ENCODE data around the gene ATP1A1. TPM values are rescaled to one million over a fixed set of nuclear protein-coding genes. Genes with fewer than 3 reads are reported as not detected.

ATP1A1 gene
- total and polyA plus RNA-seq, 9 of the 15 experiments (the other 6 are each of a cell fraction or from before 2014, with no cell fraction given) = 99.3 to 513 (median 234) TPM

DNA sequence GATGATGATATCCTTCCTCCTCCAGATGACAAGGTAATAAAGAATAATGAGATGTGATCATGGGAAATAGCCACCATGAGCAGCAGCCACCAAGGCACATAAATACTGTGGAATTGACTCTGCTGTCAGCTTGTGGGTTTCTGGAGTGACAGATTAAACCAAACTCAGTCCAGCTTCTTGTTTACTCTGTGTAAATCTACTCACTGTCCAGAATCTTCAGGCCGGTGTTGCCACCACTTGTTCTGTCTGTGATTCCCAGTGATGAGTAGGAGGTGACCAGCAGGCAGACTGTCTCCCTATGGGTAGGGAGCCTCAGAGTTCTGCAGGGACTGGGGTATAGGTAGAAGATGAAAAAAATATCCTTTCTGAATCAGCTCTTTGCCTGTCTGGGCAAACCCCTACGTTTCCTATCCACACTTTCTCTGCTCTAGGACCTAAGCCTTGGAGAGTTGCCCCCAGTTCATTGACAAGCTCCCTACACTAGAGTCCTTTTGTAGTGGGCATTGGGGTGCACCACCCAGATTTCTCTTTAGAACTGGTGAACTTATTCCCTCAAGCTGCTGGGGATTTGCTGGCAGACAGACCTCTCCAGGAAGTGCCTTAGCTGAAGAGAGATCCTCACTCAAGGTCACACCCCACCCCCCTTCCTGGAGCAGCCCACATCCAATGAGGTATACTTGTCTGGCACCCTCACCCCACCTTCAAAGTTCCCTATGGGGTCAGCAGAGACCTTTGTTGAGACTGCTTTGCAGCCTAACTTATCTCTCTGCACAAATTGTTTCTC, 47.6 kb downstream of the ATP1A1 start (continued):
- TF ChIP-seq CGGBP1 (CRISPR knock-in tag; IDR thresholded peaks at IDR 0.05) (no peak), TBL1XR1 (IDR thresholded peaks at IDR 0.05; ENCODE audit: low read length in 2 of 2) (peak in 1 of 2 experiments; percentile 89; a peak in 2 of 4 replicates), RBBP5 (IDR thresholded peaks at IDR 0.05; ENCODE audit: borderline replicate concordance, insufficient read depth, low read length, poor library complexity, severe bottlenecking) (no peak), CBFA2T3 (IDR thresholded peaks at IDR 0.05) (peak; percentile 94), EZH2 (IDR thresholded peaks at IDR 0.05; ENCODE audit: borderline replicate concordance, low read depth, low read length) (no peak), RBM34 (IDR thresholded peaks at IDR 0.05; ENCODE audit: borderline replicate concordance, insufficient read depth, low read length) (no peak), MTA3 (IDR thresholded peaks at IDR 0.05; ENCODE audit: borderline replicate concordance) (no peak), TRIM28 (IDR thresholded peaks at IDR 0.05) (0 out of 2 replicates have a peak, but pooled peaks have one; percentile 14), ZKSCAN1 (IDR thresholded peaks at IDR 0.05; ENCODE audit: low read depth, low read length) (no peak), ARID3A (IDR thresholded peaks at IDR 0.05; ENCODE audit: borderline replicate concordance, low read depth, low read length) (peak; percentile 64; the same call in 1 of the 2 replicates), MBD2 (IDR thresholded peaks at IDR 0.05; ENCODE audit: borderline replicate concordance, low read depth) (peak; percentile 43; the same call in 1 of the 2 replicates), ZNF766 (CRISPR knock-in tag; conservative IDR thresholded peaks at IDR 0.05) (0 out of 2 replicates have a peak, but pooled peaks have one; percentile 44), TCF3 (CRISPR knock-in tag; IDR thresholded peaks at IDR 0.05) (peak; percentile 95), NCOA4 (IDR thresholded peaks at IDR 0.05; ENCODE audit: partially characterized antibody) (no peak), HNRNPH1 (optimal IDR thresholded peaks at IDR 0.05; ENCODE audit: low read depth, low read length) (no peak), ZBTB17 (CRISPR knock-in tag; IDR thresholded peaks at IDR 0.05) (no peak), PPARD (CRISPR knock-in tag; IDR thresholded peaks at IDR 0.05) (no peak), HSF4 (CRISPR knock-in tag; IDR thresholded peaks at IDR 0.05; ENCODE audit: borderline replicate concordance) (no peak), KDM5B (IDR thresholded peaks at IDR 0.05; ENCODE audit: insufficient replicate concordance, low read depth, low read length) (no peak), CCNT2 (IDR thresholded peaks at IDR 0.05; ENCODE audit: borderline replicate concordance, extremely low read depth, insufficient read length, low read depth, low read length) (peak; percentile 59)
- TF ChIP-seq, protein P1, sequence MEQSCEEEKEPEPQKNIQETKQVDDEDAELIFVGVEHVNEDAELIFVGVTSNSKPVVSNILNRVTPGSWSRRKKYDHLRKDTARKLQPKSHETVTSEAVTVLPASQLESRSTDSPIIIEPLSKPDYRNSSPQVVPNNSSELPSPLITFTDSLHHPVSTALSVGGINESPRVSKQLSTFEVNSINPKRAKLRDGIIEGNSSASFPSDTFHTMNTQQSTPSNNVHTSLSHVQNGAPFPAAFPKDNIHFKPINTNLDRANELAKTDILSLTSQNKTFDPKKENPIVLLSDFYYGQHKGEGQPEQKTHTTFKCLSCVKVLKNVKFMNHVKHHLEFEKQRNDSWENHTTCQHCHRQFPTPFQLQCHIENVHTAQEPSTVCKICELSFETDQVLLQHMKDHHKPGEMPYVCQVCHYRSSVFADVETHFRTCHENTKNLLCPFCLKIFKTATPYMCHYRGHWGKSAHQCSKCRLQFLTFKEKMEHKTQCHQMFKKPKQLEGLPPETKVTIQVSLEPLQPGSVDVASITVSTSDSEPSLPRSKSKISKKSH (CRISPR knock-in tag; IDR thresholded peaks at IDR 0.05) = no peak
- TF ChIP-seq, protein P2, sequence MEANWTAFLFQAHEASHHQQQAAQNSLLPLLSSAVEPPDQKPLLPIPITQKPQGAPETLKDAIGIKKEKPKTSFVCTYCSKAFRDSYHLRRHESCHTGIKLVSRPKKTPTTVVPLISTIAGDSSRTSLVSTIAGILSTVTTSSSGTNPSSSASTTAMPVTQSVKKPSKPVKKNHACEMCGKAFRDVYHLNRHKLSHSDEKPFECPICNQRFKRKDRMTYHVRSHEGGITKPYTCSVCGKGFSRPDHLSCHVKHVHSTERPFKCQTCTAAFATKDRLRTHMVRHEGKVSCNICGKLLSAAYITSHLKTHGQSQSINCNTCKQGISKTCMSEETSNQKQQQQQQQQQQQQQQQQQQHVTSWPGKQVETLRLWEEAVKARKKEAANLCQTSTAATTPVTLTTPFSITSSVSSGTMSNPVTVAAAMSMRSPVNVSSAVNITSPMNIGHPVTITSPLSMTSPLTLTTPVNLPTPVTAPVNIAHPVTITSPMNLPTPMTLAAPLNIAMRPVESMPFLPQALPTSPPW (CRISPR knock-in tag; IDR thresholded peaks at IDR 0.05) = peak; percentile 42; the same call in 1 of the 2 replicates
